ELF-1 (cell line): ENCODE results near the gene EPB41L4A.
"Not testable (repeated sequence)": the region's sequence is repeated elsewhere in the genome, so short reads cannot be mapped to it uniquely, and the experiment has no call there.

Experiments
- DNase-seq: peaks from one replicate; pipeline ENCODE4 v3.0.0-alpha.2; 2016; ENCODE audit warnings: low read depth, low spot score

The EPB41L4A gene

DNA sequence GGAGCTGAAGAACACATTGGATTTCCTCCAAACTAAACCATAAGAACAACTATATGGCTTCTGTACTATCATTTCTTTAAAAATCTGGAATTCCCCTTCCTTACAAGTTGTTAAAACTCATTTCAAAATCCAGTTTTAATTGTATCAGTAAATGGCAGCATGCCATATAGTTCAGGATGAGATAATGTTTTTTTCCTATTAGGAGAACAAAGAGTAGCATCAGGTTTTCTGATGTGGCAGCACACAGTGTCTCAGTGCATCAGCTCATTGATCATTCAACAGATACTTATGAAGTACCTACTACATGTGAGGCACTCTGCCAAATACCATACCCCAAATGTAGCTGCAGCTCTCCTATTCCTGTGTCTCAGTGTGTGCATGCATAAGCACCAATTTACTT, 161.1 kb downstream of the EPB41L4A start:
- no peak for DNase-seq

GRCh38 chr5:112257005-112257404, 162.1 kb downstream of the EPB41L4A start:
- DNase-seq, result no peak

GRCh38 chr5:112254303-112254702, 164.8 kb downstream of the EPB41L4A start:
- no peak for DNase-seq

GRCh38 chr5:112253478-112254250, 165.4 kb downstream of the EPB41L4A start:
- no peak for DNase-seq

- DNase-seq, result no peak
Observed at GRCh38 chr5:112250551-112250950, 168.5 kb downstream of the EPB41L4A start.

GRCh38 chr5:112248623-112249022, 170.5 kb downstream of the EPB41L4A start:
- no peak for DNase-seq

DNA sequence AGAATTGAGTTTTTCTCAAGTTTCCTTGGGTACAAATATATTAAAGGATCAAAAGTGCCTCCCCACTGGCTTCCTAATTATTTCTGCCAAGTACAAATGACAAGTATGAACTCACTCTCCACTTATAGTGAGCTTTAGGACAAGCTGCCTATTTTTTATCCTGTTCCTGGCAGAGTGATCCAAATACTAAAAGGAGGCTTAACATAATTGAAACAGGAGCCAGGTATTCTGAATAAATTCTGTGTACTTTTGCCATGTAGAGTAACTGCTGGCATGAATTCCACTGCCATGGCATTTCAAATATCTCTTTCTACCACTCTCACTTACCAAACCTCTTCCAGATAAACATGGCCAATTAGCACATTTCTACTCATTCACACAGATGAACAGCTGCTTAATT, 171.1 kb downstream of the EPB41L4A start:
- DNase-seq, result no peak

DNA sequence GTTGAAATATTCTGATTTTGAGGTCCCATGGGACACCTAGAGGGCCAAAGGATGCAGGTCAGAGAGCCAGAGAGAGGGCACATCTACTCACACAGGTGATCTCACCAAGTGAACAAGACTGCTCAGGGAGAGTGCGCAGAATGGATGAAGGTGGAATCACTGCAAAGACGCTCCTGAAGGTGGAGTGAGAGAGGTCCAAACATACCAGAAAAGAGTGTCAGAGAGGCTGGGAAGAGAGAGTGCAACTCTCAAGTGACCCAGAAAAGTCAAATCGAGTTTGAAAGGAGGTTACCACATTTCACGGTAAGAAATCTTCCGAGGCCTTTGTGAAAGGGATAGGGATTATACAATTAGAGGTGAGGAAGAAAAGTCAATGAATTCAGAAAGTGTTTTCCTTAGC, 173.4 kb downstream of the EPB41L4A start:
- DNase-seq, result peak; percentile 37

DNA sequence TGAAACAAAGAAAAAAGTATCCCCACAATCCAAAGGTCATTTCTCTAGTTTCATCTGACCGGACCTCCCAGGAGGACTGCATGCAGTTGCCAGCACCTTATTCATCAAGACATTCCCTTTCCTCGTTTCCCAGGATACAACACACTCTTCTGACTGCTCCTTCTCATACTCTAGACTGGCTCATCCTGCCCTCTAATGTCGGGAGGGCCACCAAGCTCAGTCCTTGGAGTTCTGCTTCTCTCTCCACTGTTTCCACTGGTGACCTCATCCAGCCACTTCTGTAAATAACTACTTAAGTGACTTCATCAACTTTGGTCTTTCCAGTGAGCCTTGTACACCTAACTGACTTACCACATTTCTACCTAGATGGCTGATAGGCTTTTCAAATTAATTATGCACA, 179.1 kb downstream of the EPB41L4A start:
- DNase-seq, result peak; percentile 13

- no peak for DNase-seq
Observed at GRCh38 chr5:112238473-112238872, 180.6 kb downstream of the EPB41L4A start.

DNA sequence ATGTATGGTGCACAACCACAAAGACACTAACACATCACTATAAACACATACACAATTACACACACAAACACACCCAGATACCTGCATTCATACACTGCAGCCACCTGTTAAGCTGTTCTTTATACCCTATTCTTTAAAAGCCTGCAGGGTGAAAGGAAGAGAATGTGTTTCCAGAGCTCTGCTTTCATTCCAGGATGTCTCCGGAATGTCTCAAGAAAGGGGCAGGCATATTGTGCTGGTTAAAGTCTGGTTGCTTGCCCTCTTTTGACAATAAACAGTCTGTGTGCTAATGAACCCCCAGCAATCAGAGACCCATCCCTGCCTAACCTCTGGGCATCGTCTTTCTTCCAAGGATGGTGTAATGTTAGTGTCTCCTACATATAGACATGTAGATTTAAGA, 181.6 kb downstream of the EPB41L4A start:
- peak; percentile 64 for DNase-seq

DNA sequence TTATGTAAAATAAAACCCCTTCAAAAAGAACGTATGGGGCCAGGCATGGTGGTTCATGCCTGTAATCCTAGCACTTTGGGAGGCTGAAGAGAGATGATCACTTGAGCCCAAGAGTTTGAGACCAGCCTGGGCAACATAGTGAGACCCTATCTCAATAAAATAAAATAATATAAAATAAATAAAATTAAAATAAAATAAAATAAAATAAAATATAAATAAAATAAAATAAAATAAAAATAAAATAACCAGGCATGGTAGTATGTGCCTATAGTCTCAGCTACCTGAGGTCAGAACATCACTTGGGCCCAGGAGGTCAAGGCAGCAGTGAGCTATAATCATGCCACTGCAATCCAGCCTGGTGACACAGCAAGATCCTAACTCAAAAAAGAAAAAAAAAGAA, 185.1 kb downstream of the EPB41L4A start:
- no peak for DNase-seq

GRCh38 chr5:112232667-112233066, 186.4 kb downstream of the EPB41L4A start:
- DNase-seq, result no peak

DNA sequence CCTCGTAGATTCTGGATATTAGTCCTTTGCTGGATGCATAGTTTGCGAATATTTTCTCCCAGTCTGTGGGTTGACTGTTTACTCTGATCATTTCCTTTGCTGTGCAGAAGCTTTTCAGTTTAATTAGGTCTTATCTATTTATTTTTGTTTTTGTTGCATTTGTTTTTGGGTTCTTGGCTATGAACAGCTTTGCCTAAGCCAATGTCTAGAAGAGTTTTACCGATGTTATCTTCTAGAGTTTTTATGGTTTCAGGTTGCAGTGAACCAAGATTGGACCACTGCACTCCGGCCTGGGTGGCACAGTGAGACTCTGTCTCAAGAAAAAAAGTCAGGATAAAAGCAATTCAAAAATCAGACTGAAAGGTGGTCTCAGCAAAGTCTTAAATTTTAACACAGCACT, 188.5 kb downstream of the EPB41L4A start:
- DNase-seq, result no peak

GRCh38 chr5:112228667-112229066, 190.4 kb downstream of the EPB41L4A start:
- peak; percentile 15 for DNase-seq

- no peak for DNase-seq
Observed at GRCh38 chr5:112227911-112228631, 191.0 kb downstream of the EPB41L4A start.

- DNase-seq, result no peak
Observed at GRCh38 chr5:112226215-112226614, 192.9 kb downstream of the EPB41L4A start.

DNA sequence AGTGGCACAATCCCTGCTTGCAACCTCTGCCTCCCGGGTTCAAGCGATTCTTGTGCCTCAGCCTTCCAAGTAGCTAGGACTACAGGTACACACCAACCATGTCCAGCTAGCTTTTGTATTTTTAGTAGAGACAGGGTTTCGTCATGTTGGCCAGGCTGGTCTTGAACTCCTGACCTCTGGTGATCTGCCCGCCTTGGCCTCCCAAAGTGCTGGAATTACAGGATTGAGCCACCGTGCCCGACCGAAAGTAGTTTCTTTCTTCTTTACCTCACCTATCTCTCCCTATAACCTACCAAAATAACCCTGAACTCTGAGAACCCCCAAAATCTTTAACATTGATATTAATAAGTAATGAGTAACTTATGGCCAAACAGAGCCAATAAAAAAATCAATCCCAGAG, 196.1 kb downstream of the EPB41L4A start:
- DNase-seq, result not testable (repeated sequence)

GRCh38 chr5:112221128-112221527, 197.9 kb downstream of the EPB41L4A start:
- no peak for DNase-seq

DNA sequence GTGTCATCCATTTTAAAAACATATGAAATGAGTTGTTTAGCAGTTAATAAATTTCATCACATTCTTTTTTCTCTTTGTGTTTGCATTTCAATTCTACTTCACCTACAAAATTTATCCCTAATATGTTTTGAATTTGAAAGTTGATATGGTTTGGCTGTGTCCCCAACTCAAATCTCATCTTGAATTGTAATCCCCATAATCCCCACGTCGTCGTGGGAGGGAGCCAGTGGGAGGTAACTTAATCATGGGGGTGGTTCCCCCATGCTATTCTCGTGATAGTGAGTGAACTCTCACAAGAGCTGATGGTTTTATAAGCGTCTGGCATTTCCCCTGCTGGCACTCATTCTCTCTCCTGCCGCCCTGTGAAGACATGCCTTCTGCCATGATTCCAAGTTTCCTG, 200.1 kb downstream of the EPB41L4A start:
- DNase-seq, result no peak

GRCh38 chr5:112217843-112218579, 201.1 kb downstream of the EPB41L4A start:
- DNase-seq, result no peak

- no peak for DNase-seq
Observed at GRCh38 chr5:112216140-112216539, 202.9 kb downstream of the EPB41L4A start.
